A673 (cell line): ENCODE results near the gene RELT.

Experiments
- EZH2 ChIP-seq: fragments of 200-600 bp; sonication (generic); IDR thresholded peaks from 2 replicates; pipeline ENCODE4 v1.6.1; 2017; ENCODE audit warnings: borderline replicate concordance, low read depth, mild to moderate bottlenecking, mixed read lengths, antibody characterized with exemption, low read length; ENCODE audit not compliant: poor library complexity, severe bottlenecking
- TF ChIP-seq, protein P1 (sequence below): fragments of 300-800, 200-600 bp; sonication (generic); conservative IDR thresholded peaks from 2 replicates; pipeline ENCODE4 v1.5.1; 2017; ENCODE audit warnings: low read depth, mild to moderate bottlenecking, antibody characterized with exemption, low read length, moderate library complexity, mixed read lengths

DNA sequence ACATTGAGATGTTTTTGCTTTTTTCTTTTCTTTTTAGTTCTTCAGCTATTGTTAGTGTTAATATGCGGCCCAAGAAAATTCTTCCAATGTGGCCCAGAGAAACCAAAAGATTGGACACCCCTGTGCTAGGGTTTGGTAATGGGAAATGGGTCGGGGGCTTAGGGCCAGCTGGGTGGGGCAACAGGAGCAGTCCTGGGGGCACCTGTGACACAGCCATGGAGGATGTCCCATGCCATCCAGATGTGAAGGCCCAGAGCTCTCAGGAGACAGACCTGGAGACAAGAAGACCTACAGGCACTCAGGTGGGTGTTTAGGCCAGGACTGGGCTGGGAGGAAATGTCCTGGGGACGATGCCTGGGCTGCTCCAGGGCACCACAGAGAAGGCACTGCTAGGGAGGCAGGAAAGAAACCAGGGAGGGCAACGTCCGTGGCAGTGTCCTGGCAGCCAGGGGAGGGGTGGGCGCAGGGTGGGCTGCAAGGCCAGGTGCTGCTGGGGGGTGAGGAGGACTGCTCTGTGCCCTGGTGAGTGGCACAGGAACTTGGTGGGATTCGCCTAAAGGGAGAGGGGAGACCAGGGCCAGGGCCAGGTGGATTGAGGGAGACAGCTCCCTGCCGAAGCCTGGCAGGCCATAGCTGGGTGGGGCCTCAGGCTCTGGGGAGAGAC lies 21.4 kb downstream of the RELT start:
- TF ChIP-seq, protein P1, sequence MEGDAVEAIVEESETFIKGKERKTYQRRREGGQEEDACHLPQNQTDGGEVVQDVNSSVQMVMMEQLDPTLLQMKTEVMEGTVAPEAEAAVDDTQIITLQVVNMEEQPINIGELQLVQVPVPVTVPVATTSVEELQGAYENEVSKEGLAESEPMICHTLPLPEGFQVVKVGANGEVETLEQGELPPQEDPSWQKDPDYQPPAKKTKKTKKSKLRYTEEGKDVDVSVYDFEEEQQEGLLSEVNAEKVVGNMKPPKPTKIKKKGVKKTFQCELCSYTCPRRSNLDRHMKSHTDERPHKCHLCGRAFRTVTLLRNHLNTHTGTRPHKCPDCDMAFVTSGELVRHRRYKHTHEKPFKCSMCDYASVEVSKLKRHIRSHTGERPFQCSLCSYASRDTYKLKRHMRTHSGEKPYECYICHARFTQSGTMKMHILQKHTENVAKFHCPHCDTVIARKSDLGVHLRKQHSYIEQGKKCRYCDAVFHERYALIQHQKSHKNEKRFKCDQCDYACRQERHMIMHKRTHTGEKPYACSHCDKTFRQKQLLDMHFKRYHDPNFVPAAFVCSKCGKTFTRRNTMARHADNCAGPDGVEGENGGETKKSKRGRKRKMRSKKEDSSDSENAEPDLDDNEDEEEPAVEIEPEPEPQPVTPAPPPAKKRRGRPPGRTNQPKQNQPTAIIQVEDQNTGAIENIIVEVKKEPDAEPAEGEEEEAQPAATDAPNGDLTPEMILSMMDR = no peak
- no peak for TF ChIP-seq EZH2
